Measurements from ENCODE around the gene BBX.
"Not testable (repeated sequence)": the region's sequence is repeated elsewhere in the genome, so short reads cannot be mapped to it uniquely, and the experiment has no call there.

The BBX gene

DNA sequence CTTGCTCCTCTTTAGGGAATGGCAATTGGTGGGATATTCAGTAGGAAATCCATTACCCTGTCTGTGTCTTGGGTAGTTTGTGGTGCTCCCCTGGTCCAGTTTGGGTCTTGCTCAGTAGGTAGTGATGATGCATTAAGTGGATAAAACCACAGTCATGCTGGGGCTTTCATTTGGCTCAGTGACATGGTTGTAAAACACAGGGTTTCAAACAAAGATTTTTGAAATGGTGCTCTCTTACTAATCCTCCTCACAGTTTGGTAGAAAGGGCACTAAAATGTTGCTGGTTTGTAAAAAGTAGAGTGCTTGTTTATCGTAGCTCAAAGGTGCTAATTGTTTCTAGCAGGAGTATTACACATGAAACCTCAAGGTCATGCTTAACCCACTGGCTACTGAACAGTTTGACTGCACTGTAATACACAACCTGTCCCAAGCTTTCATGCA lies 22.9 kb downstream of the BBX start:
- no peak for DNase-seq

DNA sequence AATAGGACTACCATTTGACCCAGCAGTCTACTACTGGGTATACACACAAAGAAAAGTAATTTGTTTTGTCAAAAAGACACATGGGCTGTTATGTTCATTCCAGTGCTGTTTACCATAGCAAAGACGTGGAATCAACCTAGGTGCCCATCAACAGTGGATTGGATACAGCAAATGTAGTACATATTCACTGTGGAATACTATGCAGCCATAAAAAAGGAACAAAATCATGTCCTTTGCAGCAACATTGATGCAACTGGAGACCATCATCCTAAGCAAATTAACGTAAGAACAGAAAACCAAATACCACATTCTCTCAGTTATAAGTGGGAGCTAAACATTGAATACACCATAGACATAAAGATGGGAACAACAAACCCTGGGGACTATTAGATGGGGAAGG lies 25.8 kb downstream of the BBX start:
- no peak for DNase-seq

DNA sequence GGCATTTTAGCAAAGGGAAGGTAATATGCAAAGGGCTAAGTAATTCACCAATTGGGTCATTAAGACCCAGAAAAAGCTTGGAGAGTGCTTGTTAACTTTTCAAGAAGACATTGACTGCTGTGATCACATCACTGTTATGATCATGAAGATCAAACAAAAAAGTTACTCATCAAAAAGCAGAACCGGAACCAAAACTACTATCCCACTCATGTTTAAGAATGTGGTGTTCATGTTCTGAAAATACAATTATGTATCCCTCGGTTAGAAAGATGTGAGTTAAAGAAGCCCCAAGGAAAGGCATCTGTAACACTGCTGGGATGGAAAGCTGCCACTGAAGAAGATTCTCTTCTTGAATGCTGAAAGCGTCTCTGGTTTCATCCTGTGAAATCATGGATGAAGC lies 32.6 kb downstream of the BBX start:
- no peak for DNase-seq

DNA sequence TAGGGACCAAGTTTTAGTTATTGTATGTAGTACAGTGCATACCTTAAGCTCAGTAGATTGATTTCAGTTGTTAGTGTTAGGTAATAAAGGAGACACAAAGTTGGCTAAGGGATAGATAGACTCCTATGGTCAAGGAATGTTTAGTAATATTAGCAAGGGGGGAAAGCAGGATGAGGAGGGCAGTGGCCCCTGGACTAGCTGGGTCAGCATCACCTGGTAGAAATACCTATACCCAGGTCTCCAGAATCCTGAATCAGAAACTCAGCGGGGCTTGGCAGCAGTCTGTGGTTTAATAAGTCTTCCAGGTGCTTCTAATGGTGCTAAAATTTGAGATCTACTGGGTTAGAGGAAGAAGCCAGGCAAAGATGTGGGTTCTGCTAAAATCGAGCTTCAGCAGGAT lies 35.0 kb downstream of the BBX start:
- DNase-seq = no peak

DNA sequence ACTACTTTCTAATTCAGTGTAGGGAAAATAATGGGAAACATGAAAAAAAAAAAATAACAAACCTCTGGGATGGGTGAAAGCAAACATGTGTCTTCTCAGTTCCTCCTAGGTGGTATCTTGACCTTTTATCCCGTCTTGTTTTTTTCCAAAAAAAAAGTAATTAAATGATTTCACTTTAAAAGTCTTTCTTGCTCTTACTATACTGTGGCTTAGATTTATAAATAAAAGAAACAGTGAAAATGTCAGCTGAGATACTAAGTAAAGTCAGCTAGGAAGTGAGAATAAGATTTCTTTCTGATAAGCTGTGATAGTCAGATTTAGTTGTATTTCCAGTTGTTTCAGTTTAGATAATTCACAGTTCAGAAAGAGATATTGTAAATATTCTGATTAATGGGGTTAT lies 37.4 kb downstream of the BBX start:
- no peak for DNase-seq

DNA sequence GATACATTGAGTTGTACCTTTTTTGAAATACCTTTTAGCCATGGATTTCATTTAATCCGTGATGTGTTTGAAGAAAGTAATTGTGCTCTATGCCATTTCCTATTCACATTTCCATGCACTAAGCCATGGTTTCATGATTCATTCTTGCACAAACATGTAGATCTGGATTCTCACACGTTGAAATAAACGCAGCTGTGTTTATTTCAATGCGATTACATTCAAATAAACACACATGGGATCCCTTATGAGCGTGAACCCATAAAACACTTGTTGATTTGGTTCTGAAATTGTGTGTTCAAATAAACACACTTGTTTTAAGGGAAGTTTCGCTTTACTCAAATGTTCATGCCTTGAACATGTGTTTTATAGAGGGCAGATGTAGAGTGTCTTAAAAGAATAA lies 39.2 kb downstream of the BBX start:
- DNase-seq = no peak

DNA sequence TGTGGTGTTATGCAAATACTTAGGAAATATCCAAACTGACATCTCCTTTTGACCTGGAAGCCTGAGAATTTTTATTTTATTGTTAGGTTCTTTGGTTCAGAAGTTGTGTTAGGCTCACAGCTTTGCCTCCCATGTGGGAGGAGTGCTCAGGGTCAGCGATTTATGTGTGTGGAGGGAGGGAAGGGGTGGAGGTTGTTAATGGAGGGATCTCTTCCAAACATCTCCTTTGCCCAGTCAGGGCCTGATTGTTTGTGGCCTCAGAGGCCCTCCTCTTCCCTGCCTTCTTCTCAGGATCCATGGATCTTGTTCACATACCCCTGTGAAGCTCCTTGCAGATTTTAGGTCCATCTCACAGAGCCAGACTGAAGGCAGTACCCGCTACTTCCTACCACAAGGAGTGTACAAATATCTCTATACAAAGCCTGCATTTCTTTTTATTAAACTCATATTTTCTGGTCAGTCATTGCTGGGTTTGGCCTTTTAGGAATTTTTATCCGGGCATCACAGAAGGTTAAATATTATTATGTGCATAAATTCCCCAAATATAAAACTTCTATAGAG lies 40.3 kb downstream of the BBX start:
- DNase-seq = no peak

DNA sequence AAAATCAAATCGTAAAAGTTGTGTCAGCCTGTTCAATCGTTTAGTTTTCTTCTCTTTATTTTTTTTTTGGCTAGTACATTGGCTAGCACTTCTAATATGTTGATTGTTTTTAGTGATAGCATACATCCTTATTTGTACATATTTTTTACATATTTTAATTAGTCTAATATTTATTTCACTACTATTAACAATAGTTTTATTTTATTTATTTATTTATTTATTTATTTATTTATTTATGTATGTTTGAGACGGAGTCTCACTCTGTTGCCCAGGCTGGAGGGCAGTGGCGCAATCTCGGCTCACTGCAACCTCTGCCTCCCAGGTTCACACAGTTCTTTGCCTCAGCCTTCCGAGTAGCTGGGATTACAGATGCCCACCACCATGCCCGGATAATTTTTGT lies 42.5 kb downstream of the BBX start:
- not testable (repeated sequence) for DNase-seq

DNA sequence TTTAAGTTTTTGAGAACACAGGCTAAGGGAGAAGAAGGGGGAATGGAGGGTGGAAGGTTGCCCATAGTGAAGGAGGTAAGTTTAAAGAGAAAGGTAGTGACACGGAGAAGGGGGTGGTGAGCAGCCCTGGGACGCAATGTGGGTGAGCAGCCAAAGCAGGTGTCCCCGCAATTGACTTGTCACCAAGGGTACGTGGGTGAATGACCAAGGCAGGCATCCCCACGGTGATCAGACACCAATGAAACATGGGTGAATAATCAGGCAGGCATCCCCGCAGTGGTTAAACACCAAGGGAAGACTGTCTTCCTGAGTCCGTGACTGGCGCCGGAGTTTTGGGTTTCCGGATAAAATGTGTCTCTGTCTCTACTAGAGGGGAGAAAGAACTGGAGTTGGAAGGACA lies 48.3 kb downstream of the BBX start:
- DNase-seq = not testable (repeated sequence)

DNA sequence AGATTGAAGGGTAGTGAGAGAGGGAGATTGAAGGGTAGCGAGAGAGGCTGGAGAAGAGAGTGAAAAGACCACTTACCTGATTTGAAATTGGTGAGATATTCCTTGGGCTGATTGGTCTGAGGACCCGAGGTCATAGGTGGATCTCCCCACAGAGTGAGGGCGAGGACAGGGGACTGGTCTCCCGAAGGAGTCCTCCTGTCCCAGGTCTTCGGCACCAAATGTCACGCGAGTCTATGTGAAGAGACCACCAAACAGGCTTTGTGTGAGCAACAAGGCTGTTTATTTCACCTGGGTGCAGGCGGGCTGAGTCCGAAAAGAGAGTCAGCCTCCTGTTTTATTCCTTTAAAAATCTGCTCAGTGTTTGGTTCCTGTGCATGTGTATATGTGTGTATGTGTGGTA lies 48.7 kb downstream of the BBX start:
- DNase-seq = not testable (repeated sequence)

DNA sequence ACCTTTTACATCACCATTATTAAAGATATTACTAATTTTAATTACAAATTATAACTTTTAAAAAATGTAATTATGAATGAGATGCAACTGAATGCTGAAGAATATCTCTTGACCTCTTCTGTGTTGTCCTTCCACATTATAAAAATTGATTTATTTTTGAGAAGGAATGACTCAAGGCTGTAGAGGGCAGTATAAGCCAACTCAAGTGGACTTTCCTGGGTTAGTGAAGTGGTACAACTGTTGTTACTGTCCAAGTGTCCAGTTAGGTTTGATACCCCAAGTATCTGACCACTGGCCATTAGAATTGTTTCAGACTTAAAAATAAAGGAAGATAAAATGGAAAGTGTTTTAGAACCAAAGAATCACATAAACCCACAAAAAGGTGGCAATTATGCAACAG lies 51.9 kb downstream of the BBX start:
- no peak for DNase-seq

DNA sequence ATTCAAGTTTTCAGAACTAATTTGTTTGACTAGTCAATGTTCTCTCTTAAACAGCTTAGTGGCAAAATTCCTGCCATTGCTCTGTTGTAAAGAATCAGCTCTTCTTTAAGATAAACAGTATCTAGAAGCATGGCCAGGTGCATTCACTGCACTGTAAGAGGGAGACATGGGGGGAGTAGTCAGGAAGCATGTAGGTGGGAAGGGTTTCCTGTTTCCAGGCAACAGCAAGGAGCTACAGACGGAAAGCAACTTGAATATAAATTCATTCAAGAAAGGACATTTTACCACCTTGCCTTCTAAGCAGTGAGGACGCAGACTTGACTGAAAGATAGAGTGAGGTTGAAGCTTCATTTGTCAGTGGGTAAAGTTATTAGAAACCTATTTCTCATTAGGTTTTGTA lies 55.3 kb downstream of the BBX start:
- no peak for DNase-seq

DNA sequence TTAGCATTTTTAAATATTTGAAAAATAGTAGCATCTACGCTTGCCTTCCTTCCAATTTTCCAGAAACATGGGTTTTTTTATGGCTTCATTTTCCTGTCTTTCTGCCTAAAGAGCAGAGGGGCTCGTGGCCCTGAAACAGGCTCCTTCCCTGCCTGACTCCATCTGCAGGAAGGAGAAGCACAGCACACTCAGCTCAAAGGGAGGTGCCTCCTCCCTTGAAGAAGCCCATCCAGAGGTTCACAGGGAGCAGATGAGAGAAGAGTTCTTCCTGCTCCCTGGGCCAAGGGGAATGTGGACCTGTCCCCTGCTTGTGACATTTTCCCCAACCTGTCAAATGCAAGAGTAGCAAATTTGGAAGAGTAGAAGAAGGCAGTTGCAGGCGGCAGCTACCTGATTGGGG lies 55.8 kb downstream of the BBX start:
- no peak for DNase-seq

DNA sequence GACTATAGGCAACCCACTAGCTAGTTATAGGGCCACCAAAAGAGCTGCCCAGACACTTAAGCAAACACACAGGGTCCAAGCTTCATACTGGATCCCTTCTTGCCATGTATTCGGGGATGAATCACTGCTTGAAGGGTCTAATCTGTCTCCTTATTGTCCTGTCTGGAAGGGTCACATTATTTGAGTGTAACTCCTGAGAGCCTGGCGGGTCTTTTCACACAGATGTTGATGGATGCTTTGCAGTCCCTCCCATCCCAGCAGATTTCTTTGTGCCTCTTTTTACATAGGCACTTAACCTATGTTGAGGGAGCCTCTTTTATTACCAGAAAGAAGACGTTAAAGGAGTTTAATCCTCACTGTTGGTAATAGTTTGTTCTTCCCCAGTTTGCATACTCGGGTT lies 56.6 kb downstream of the BBX start:
- DNase-seq = no peak

DNA sequence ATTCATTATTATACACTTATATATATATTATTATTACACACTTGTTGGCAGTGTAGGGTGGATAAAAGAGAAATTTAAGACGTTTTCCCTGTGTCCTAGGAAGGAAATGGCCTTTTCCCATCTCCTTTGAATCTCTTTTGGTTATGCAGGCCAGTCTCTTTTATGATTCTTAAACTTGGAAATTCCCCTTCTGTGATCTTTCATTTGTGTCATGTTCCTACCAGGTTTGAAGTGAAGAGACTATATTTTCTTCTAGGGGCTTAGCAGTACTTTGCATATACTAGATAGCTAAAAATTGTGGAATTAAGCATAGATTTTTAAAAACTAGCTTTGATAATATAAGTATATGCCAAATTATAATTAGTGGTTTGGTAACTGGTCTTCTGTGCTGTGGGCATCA lies 58.5 kb downstream of the BBX start:
- no peak for DNase-seq

DNA sequence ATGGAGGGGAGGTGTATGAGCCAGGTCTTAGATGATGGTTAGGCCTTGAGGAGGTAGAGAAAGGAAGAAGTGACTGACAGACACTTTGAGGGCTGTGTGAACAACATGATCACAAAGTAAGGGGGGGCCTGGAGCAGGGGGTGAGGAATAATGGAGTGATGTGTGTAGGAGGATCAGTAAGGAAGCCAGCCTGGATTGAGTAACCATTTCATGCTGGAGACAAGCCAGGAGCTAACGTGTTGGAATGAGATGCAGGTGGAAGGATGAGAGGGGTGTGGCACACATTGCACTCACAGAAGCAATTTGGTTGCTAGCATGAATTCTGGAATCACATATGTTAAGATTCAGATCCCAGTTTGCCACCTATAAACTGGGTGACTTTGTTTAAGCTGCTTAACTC lies 65.5 kb downstream of the BBX start:
- DNase-seq = no peak

DNA sequence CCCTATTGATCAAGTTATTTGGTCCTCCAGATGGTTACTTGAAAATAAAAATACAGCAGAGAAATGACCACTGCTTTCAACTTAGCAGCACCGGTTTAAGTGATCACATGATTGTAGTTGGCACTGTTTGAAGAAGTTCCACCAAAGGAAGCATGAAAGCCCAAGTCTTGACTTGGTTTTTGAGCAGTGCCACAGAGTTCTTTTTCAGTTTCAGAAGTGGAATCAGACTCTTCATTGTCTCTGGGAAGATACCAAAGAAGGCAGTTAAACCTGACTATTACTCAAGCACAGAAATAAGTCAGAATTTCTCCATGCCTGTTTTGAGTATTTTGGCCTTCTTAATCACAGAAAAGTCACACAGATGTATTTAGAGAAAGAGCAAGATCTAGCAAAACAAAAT lies 66.7 kb downstream of the BBX start:
- DNase-seq = no peak

DNA sequence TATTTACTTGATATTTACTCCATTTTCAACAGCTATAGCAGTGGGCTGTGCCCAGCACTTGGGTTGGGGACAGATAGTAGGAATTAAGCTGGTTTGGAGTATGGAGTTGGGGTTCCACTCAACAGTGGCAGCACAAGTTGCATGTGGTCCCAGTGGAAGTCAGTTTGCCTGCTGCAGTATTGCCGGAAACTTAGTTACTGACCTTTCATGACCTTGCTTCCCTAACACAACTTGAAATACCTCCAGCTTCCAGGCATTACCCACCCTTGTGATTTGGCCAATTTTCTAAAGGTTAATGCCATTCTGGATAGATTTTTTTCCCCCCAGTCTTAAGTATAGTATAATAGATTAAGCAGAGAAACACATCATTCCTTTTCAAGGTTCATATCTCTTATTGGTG lies 68.0 kb downstream of the BBX start:
- DNase-seq = no peak

DNA sequence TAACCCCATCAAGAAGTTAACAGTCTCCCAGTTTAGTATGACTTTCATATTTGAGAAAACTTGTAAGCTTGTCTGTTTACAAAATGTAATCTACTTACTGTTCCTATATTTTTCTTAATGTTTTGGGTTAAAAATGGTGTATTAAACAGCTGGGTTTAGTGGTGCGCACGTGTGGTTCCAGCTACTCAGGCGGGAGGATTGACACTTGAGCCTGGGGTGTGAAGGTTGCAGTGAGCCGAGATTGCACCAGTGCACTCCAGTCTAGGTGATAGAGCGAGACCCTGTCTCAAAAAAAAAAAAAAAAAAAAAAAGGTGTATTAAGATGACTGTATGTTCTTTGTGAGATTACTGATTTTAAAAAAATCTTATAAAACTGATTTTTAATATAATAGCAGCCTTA lies 69.3 kb downstream of the BBX start:
- DNase-seq = no peak

DNA sequence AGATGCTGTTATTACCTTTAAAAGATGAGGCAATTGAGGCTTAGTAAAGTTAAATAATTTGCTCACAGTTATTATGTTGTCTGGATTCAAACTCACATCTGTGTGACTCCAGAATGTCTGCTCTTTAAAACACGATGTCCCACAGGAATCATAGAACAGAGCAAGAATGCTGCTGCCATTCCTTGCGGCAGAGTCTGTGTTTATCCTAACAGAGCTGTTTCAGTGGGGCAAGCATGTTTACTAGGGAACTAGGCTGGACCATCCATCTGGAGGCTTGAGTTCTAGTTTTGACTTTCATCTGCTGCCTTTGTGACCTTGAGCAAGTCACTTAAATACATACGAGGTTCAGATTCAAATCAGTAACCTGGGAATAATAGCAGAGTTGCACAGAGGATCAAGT lies 72.1 kb downstream of the BBX start:
- no peak for DNase-seq

DNA sequence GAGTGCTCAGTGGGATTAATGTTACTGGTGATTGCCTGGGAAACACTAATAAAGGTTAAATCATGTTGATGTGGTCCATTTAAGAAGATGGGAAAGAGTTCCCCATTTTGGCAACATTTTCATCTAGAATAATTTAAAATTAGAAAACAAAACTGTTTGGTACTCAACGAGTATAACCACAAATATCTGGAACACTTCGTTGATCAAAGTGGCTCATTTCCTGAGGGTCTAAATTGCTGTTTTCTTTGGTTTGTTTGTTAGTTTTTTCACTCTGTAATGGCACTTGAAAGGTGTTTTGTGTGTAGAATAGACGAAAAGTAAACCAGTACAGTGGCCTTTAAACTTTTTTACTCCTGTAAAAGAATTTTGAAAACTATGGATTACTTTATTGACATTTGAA lies 73.9 kb downstream of the BBX start:
- DNase-seq = no peak

DNA sequence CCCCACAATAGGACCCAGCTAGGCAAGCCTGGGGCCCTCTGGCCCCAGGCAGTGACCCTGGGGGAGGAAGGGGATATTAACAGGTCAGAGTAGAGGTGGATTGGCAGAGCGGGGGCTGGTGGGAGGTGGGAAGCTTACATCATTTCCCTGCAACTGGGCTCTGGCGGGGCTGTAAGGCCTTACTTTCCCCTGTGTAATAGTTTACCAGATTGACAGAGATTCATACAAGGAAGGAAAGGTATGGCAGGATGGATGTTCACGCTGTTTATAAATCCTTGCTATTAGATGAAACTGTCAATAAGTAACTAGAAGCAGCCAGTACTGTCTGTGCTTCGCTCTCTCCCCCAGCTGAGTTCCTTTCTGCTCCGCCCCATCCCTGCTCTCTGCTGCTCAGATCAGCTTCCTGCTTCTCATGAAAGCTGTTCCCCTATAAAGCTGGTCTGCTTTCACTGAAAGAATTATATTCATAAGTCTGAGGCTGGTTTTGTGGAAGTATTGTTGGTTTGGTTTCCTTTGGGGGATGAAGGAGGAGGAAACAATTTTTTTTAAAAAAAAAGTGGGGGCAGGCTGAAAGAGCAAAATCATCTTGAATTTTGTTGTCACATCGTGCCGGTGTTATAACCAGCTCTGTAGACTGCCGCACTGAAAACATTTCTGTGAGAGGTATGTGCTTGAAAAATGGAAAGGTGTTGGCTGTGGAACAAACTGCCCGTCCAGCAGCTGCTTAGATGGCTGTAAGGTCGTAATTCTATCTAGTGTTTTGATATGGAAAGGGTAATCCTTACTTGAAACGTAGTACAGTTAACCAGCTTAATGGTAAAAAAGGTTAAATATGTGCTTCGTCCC lies 76.4 kb downstream of the BBX start:
- DNase-seq = no peak

DNA sequence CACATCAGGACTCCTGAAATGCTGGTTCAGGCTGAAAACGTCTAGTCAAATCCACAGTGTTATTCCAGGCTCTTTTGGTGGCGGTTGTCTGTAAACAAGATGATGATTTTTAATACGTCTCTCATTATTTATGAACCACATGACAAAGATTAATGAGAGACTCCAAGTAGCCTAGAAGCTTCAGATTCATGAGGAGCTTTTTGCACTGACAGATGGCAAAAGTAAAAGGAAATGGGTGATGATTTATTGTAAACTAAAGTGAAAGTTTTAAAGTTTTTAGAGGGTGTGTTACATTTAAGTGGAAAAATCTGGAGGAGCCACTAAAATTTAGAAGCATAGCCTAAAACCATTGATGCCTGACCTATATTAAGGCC lies 77.0 kb downstream of the BBX start:
- no peak for DNase-seq

DNA sequence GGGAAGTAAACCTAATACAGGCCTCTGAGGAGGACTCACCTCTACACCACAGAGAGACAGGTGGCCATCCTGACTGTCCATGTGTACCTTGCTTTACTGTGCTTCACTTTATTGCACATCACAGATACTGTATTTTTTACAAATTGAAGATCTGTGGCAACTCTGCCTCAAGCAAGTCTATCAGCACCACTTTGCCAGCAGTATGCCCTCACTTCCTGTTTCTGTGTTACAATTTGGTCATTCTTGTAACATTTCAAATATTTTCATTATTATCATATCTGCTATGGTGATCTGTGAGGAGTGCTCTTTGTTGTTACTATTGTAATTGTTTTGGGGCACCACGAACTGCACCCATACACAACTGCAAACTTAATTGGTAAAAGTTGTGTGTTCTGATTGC lies 78.0 kb downstream of the BBX start:
- no peak for DNase-seq
